K562 (cell line): ENCODE results near the gene NRARP. TPM values are rescaled to one million over a fixed set of nuclear protein-coding genes. Genes with fewer than 3 reads are reported as not detected.
"Not testable (repeated sequence)": the region's sequence is repeated elsewhere in the genome, so short reads cannot be mapped to it uniquely, and the experiment has no call there.

ENCODE experiments used
- ATAC-seq: fragments of 200-7000 bp; cut with Tn5 transposase; 3 replicates; pipeline ENCODE4 v1.9.1; 2020; ENCODE audit warnings: moderate library complexity
- BruUV-seq: library from RNA; stranded (reverse); fragments of 400-500 nt; replicated peaks from 2 replicates; lab custom pipeline; 2021; lab: Mats Ljungman, UMichigan
- CTCF ChIA-PET: fragments of 300-600 bp; formaldehyde crosslinking; extraction: SDS; loops from one replicate; lab custom pipeline; 2021; ENCODE audit warnings: low intra/inter-chr PET ratio; lab: Yijun Ruan, JAX
- POLR2A ChIA-PET: fragments of 300-600, 350-650 bp; sonication (Branson Sonifier 250); formaldehyde crosslinking; extraction: SDS; loops from one replicate; lab custom pipeline; 2021; ENCODE audit warnings: antibody characterized with exemption, inconsistent platforms; lab: Yijun Ruan, JAX
- DNase-seq, 4 experiments: peaks; one replicate each; pipeline versions ENCODE4 v3.0.0 to v3.0.0-alpha.2; 2011 to 2018; ENCODE audit warnings: low spot score in 3 of 4, mixed read lengths in 3 of 4; ENCODE audit errors: extremely low read depth in 1 of 4
- FAIRE-seq: peaks from 2 replicates; lab custom pipeline; 2011; peaks lifted over from hg19 to GRCh38; lab: Jason Lieb, UNC
- H2AFZ ChIP-seq: 2 replicates; pipeline ENCODE4 v1.6.0; 2011; ENCODE audit warnings: low read depth, low read length, control low read depth, inconsistent platforms
- H3K27ac ChIP-seq: fragments of 200-600 bp; 3 replicates; pipeline ENCODE4 v1.8.0; 2011; ENCODE audit warnings: low read depth, mild to moderate bottlenecking, control low read depth, inconsistent platforms, low read length, moderate library complexity, mixed read lengths; ENCODE audit errors: extremely low read depth
- H3K27me3 ChIP-seq, 2 experiments: fragments of 300-600 bp in 1 of 2; 2 replicates in 1 of 2; 3 replicates in 1 of 2; pipeline versions ENCODE4 v1.6.0 to v1.8.0; 2011; ENCODE audit warnings: inconsistent platforms in 2 of 2, low read length in 2 of 2, mild to moderate bottlenecking in 1 of 2, mixed read lengths in 1 of 2, moderate library complexity in 1 of 2; ENCODE audit not compliant: control insufficient read depth in 2 of 2, insufficient read depth in 2 of 2
- H3K36me3 ChIP-seq: fragments of 300-600 bp; 3 replicates; pipeline ENCODE4 v1.8.0; 2011; ENCODE audit warnings: mild to moderate bottlenecking, low read length, inconsistent platforms; ENCODE audit not compliant: control insufficient read depth, insufficient read depth
- H3K4me1 ChIP-seq, 2 experiments: fragments of 200-600 bp in 1 of 2; replicated peaks in 1 of 2; 2 replicates in 1 of 2; 3 replicates in 1 of 2; pipeline versions ENCODE4 v1.5.1 to v1.8.0; 2011; ENCODE audit warnings: inconsistent platforms in 2 of 2, low read length in 2 of 2, mild to moderate bottlenecking in 1 of 2, mixed read lengths in 1 of 2, moderate library complexity in 1 of 2; ENCODE audit not compliant: control insufficient read depth in 2 of 2, insufficient read depth in 2 of 2
- H3K4me2 ChIP-seq: 2 replicates; pipeline ENCODE4 v1.6.1; 2011; ENCODE audit warnings: low read length, control low read depth, inconsistent platforms, mixed read lengths; ENCODE audit not compliant: insufficient read depth
- H3K4me3 ChIP-seq: fragments of 200-600 bp; sonication (generic), shearing (Covaris generic); 2 replicates; pipeline ENCODE4 v1.5.1; 2016; ENCODE audit warnings: control low read depth, inconsistent platforms
- H3K79me2 ChIP-seq: fragments of 200-600 bp; 3 replicates; pipeline ENCODE4 v1.8.0; 2011; ENCODE audit warnings: low read length, inconsistent platforms; ENCODE audit not compliant: control insufficient read depth, insufficient read depth
- H3K9ac ChIP-seq, 2 experiments: 2 replicates each; pipeline versions ENCODE4 v1.6.0 to v1.6.1; 2011; ENCODE audit warnings: low read depth in 2 of 2, low read length in 2 of 2, control low read depth in 1 of 2, inconsistent platforms in 1 of 2, mild to moderate bottlenecking in 1 of 2, mixed read lengths in 1 of 2; ENCODE audit not compliant: insufficient read depth in 1 of 2
- H3K9me1 ChIP-seq: one replicate; pipeline ENCODE4 v1.6.0; 2011; ENCODE audit warnings: inconsistent platforms, mild to moderate bottlenecking, low read length, moderate library complexity; ENCODE audit not compliant: control insufficient read depth, insufficient read depth
- H3K9me3 ChIP-seq: replicated peaks from 2 replicates; pipeline ENCODE4 v1.5.1; 2011; ENCODE audit warnings: low read depth, low read length, inconsistent platforms; ENCODE audit not compliant: control insufficient read depth, insufficient read depth
- H4K20me1 ChIP-seq: replicated peaks from 2 replicates; pipeline ENCODE4 v1.6.1; 2011; ENCODE audit warnings: low read length, inconsistent platforms, mixed read lengths; ENCODE audit not compliant: control insufficient read depth, insufficient read depth
- ATF1 ChIP-seq, 2 experiments: fragments of 450-650 bp in 1 of 2; IDR thresholded peaks; 2 replicates each; pipeline ENCODE4 v1.6.1; 2016; ENCODE audit warnings: missing compliant biosample characterization in 1 of 2, missing genetic modification characterization in 1 of 2
- EP300 ChIP-seq: IDR thresholded peaks from 2 replicates; pipeline ENCODE4 v1.6.1; 2012; ENCODE audit warnings: low read length, improper control_type of control experiment
- FOXM1 ChIP-seq, 2 experiments: fragments of 450-650 bp in 1 of 2; sonication (generic) in 1 of 2; formaldehyde crosslinking in 1 of 2; IDR thresholded peaks; 2 replicates each; pipeline versions ENCODE4 v1.6.1 to v1.9.0; 2017 to 2022; ENCODE audit warnings: low read depth in 2 of 2, mild to moderate bottlenecking in 2 of 2, missing genetic modification reagents in 1 of 2, moderate library complexity in 1 of 2
- HSF4 ChIP-seq: fragments of 250-450 bp; sonication (Bioruptor Pico); IDR thresholded peaks from 2 replicates; pipeline ENCODE4 v2.1.2; 2022; ENCODE audit warnings: mild to moderate bottlenecking, moderate library complexity, borderline replicate concordance
- PCBP1 ChIP-seq: fragments of 200-400 bp; formaldehyde crosslinking; IDR thresholded peaks from 2 replicates; pipeline ENCODE4 v1.6.1; 2018; ENCODE audit warnings: mild to moderate bottlenecking, low read depth, low read length; ENCODE audit not compliant: poor library complexity, severe bottlenecking
- PHF21A ChIP-seq: fragments of 450-650 bp; IDR thresholded peaks from 2 replicates; pipeline ENCODE4 v1.6.1; 2017; ENCODE audit warnings: low read depth, borderline replicate concordance
- ZNF316 ChIP-seq: fragments of 450-650 bp; IDR thresholded peaks from 2 replicates; pipeline ENCODE4 v1.6.1; 2016
- WGBS: fragments of 100-300 bp; shearing (Covaris generic); methylation state at CpG from one replicate; pipeline ENCODE4 v1.1.6; 2016; ENCODE audit warnings: low coverage, mixed read lengths; ENCODE audit not compliant: insufficient coverage; ENCODE audit errors: missing lambda C conversion rate; 5-methylcytosine and 5-hydroxymethylcytosine counted together
- in situ Hi-C: fragments of 300-500 bp; cut with MboI; formaldehyde crosslinking; loops from 4 replicates; pipeline ENCODE4 v1.15.0; 2018; ENCODE audit warnings: inconsistent platforms, mixed read lengths
- intact Hi-C: fragments of 100-400 bp; cut with micrococcal nuclease; formaldehyde crosslinking; loops from 2 replicates; pipeline ENCODE4 v1.14.2; 2022
- polyA plus RNA-seq, 8 experiments: library from polyadenylated mRNA; depleted of rRNA in 4 of 8; stranded (reverse) in 5 of 8; unstranded in 3 of 8; fragments of >200 nt; fragmentation: Nextera tagmentation in 2 of 8; fragmentation: Illumina TruSeq in 1 of 8; extraction: Ambion mirVana in 2 of 8; extraction: Trizol in 1 of 8; gene quantifications; 2 replicates each; pipeline versions ENCODE4 v1.2.1 to v1.2.3, GENCODE V29; 2011 to 2014; ENCODE audit warnings: inconsistent platforms in 1 of 8, missing spikeins in 1 of 8
- total RNA-seq, 7 experiments: library from RNA; depleted of rRNA in 6 of 7; stranded (reverse); fragments of >200 nt in 6 of 7; fragmentation: Illumina TruSeq in 2 of 7; extraction: Trizol in 2 of 7; gene quantifications; 2 replicates each; pipeline versions ENCODE4 v1.2.1 to v1.2.3, GENCODE V29; 2011 to 2021; ENCODE audit warnings: low replicate concordance in 1 of 7
- TF ChIP-seq, protein P1 (sequence below): fragments of 450-650 bp; formaldehyde crosslinking; IDR thresholded peaks from 2 replicates; pipeline ENCODE4 v1.4.0; 2020; ENCODE audit warnings: mild to moderate bottlenecking
- TF ChIP-seq, protein P2 (sequence below), 2 experiments: IDR thresholded peaks in 1 of 2; conservative IDR thresholded peaks in 1 of 2; 2 replicates each; pipeline ENCODE4 v1.6.1; 2016; ENCODE audit warnings: low read depth in 2 of 2, mild to moderate bottlenecking in 1 of 2, missing compliant biosample characterization in 1 of 2, missing genetic modification characterization in 1 of 2, moderate library complexity in 1 of 2

The NRARP gene
- total and polyA plus RNA-seq, 9 of the 15 experiments (the other 6 are each of a cell fraction or from before 2014, with no cell fraction given) = 2.0 to 24.5 (median 7.2) TPM; not detected in 2

DNA sequence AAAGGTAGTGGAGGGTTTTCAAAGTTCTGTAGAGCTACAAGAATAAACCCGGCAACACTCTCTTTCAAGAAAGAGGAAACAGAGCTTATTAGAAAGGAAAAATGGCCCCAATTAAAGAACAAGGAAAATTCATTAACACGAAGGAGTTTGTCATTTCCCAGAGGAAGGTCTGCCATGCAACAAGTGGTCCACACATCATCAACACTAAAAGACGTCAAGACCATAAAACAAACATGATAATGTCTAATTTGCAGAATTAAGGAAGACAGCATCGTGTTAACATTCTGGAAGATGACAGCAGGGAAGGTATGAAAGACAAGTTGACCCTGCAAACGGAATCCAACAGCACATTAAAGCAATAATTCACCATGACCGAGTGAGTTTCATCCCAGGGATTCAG is 28.6 kb upstream of the NRARP start (continued):
- TF ChIP-seq ZNF316 = no peak
- TF ChIP-seq, protein P1, sequence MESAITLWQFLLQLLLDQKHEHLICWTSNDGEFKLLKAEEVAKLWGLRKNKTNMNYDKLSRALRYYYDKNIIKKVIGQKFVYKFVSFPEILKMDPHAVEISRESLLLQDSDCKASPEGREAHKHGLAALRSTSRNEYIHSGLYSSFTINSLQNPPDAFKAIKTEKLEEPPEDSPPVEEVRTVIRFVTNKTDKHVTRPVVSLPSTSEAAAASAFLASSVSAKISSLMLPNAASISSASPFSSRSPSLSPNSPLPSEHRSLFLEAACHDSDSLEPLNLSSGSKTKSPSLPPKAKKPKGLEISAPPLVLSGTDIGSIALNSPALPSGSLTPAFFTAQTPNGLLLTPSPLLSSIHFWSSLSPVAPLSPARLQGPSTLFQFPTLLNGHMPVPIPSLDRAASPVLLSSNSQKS (CRISPR knock-in tag) = no peak
- TF ChIP-seq ATF1 (CRISPR knock-in tag; IDR thresholded peaks at IDR 0.05) = no peak
- no peak for TF ChIP-seq ATF1 (tag; IDR thresholded peaks at IDR 0.05)
- no peak for TF ChIP-seq PHF21A
- no peak for TF ChIP-seq HSF4 (CRISPR knock-in tag)
- no peak for TF ChIP-seq EP300
- TF ChIP-seq PCBP1 = no peak
- TF ChIP-seq FOXM1 (IDR thresholded peaks at IDR 0.05; ENCODE audit: low read depth) = no peak
- TF ChIP-seq FOXM1 (CRISPR knock-in tag; IDR thresholded peaks at IDR 0.05; ENCODE audit: low read depth) = no peak
- TF ChIP-seq, protein P2, sequence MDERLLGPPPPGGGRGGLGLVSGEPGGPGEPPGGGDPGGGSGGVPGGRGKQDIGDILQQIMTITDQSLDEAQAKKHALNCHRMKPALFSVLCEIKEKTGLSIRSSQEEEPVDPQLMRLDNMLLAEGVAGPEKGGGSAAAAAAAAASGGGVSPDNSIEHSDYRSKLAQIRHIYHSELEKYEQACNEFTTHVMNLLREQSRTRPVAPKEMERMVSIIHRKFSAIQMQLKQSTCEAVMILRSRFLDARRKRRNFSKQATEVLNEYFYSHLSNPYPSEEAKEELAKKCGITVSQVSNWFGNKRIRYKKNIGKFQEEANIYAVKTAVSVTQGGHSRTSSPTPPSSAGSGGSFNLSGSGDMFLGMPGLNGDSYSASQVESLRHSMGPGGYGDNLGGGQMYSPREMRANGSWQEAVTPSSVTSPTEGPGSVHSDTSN (CRISPR knock-in tag; IDR thresholded peaks at IDR 0.05; ENCODE audit: low read depth) = no peak
- TF ChIP-seq, protein P2 (tag; conservative IDR thresholded peaks at IDR 0.05; ENCODE audit: low read depth) = no peak
- TF ChIP-seq, all 486 proteins: peak for 0

DNA sequence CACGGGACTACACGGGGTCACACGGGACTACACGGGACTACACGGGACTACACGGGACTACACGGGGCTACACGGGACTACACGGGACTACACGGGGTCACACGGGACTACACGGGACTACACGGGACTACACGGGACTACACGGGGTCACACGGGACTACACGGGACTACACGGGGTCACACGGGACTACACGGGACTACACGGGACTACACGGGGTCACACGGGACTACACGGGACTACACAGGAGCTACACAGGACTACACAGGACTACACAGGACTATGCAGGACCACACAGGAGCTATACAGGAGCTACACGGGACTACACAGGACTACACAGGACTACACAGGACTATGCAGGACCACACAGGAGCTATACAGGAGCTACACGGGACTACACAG is 27.5 kb upstream of the NRARP start:
- H3K9me3 ChIP-seq, H3K4me2 ChIP-seq, in situ Hi-C loops, FAIRE-seq, H3K4me3 ChIP-seq, H3K27ac ChIP-seq, H3K4me1 ChIP-seq, H3K36me3 ChIP-seq, H3K9ac ChIP-seq, H3K79me2 ChIP-seq, CTCF ChIA-PET, H2AFZ ChIP-seq, intact Hi-C loops, BruUV-seq, H4K20me1 ChIP-seq, ATAC-seq, H3K9me1 ChIP-seq, POLR2A ChIA-PET, DNase-seq: not testable (repeated sequence)
- H3K27me3 ChIP-seq = peaks cover 18 to 37% of the 10 kb centered on the region in 2 experiments; a peak in 4 of 5 replicates
- WGBS = 50% methylated on average over 21 of the region's 26 CpGs
